Measurements from ENCODE around the gene SCFD2.

GRCh38 chr4:53018471-53018870 lies 347.4 kb downstream of the SCFD2 start:
- TF ChIP-seq, protein P1, sequence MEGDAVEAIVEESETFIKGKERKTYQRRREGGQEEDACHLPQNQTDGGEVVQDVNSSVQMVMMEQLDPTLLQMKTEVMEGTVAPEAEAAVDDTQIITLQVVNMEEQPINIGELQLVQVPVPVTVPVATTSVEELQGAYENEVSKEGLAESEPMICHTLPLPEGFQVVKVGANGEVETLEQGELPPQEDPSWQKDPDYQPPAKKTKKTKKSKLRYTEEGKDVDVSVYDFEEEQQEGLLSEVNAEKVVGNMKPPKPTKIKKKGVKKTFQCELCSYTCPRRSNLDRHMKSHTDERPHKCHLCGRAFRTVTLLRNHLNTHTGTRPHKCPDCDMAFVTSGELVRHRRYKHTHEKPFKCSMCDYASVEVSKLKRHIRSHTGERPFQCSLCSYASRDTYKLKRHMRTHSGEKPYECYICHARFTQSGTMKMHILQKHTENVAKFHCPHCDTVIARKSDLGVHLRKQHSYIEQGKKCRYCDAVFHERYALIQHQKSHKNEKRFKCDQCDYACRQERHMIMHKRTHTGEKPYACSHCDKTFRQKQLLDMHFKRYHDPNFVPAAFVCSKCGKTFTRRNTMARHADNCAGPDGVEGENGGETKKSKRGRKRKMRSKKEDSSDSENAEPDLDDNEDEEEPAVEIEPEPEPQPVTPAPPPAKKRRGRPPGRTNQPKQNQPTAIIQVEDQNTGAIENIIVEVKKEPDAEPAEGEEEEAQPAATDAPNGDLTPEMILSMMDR (IDR thresholded peaks at IDR 0.05 in 4 of 5, conservative IDR thresholded peaks at IDR 0.05 in 1 of 5) = no peak
- TF ChIP-seq POLR2A (IDR thresholded peaks at IDR 0.05) = no peak
